A549 (cell line): ENCODE measurements around the gene ARHGAP4.

ENCODE experiments used
- BHLHE40 ChIP-seq: IDR thresholded peaks from 2 replicates; pipeline ENCODE4 v1.6.1; 2012; ENCODE audit warnings: low read depth, low read length, inconsistent platforms
- CHD2 ChIP-seq: fragments of 150-350 bp; IDR thresholded peaks from 2 replicates; pipeline ENCODE4 v1.6.1; 2014; ENCODE audit warnings: low read length; ENCODE audit not compliant: partially characterized antibody
- CTCF ChIP-seq: fragments of >200 bp; sonication (Bioruptor Twin); formaldehyde crosslinking; IDR thresholded peaks from 3 replicates; pipeline ENCODE4 v1.5.1; 2016
- FOSB ChIP-seq: fragments of 250-450 bp; sonication (Bioruptor Pico); IDR thresholded peaks from 2 replicates; pipeline ENCODE4 v1.5.0; 2020; ENCODE audit warnings: mild to moderate bottlenecking, moderate library complexity
- JUN ChIP-seq, 2 experiments: fragments of >200 bp; sonication (Bioruptor Twin); formaldehyde crosslinking; IDR thresholded peaks; 2 replicates in 1 of 2; 3 replicates in 1 of 2; pipeline ENCODE4 v1.6.1; 2016 to 2017
- MAX ChIP-seq: IDR thresholded peaks from 2 replicates; pipeline ENCODE4 v1.6.1; 2012
- NFE2L2 ChIP-seq: fragments of 150-350 bp; conservative IDR thresholded peaks from 2 replicates; pipeline ENCODE4 v1.6.1; 2014; ENCODE audit warnings: low read length
- NPAS2 ChIP-seq: fragments of 250-450 bp; sonication (Bioruptor Pico); IDR thresholded peaks from 2 replicates; pipeline ENCODE4 v1.8.0; 2022; ENCODE audit warnings: mild to moderate bottlenecking, moderate library complexity, borderline replicate concordance
- POLR2A ChIP-seq: IDR thresholded peaks from 2 replicates; pipeline ENCODE4 v1.6.1; 2012; ENCODE audit warnings: mild to moderate bottlenecking, low read length
- SREBF2 ChIP-seq: fragments of 450-650 bp; IDR thresholded peaks from 2 replicates; pipeline ENCODE4 v1.6.1; 2014; ENCODE audit warnings: mild to moderate bottlenecking, moderate library complexity
- TP53 ChIP-seq: fragments of 250-450 bp; sonication (Bioruptor Pico); IDR thresholded peaks from 2 replicates; pipeline ENCODE4 v1.5.0; 2021; ENCODE audit warnings: mild to moderate bottlenecking, moderate library complexity
- TF ChIP-seq, protein P1 (sequence below): fragments of 150-350 bp; IDR thresholded peaks from 2 replicates; pipeline ENCODE4 v1.6.1; 2014; ENCODE audit warnings: low read depth, mild to moderate bottlenecking, low read length
- TF ChIP-seq, protein P2 (sequence below): fragments of >200 bp; sonication (Bioruptor Twin); formaldehyde crosslinking; IDR thresholded peaks from 3 replicates; pipeline ENCODE4 v1.6.1; 2016

GRCh38 chrX:153971450-153972367 lies 45.6 kb upstream of the ARHGAP4 start, which contains the start of gene HCFC1:
- no peak for TF ChIP-seq CTCF
- TF ChIP-seq MAX, result peak; percentile 60
- TF ChIP-seq, protein P1, sequence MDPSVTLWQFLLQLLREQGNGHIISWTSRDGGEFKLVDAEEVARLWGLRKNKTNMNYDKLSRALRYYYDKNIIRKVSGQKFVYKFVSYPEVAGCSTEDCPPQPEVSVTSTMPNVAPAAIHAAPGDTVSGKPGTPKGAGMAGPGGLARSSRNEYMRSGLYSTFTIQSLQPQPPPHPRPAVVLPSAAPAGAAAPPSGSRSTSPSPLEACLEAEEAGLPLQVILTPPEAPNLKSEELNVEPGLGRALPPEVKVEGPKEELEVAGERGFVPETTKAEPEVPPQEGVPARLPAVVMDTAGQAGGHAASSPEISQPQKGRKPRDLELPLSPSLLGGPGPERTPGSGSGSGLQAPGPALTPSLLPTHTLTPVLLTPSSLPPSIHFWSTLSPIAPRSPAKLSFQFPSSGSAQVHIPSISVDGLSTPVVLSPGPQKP, result no peak
- no peak for TF ChIP-seq CHD2
- TF ChIP-seq NPAS2, result no peak
- TF ChIP-seq POLR2A, result peak; percentile 47
- TF ChIP-seq FOSB (CRISPR knock-in tag), result no peak
- TF ChIP-seq TP53 (CRISPR knock-in tag), result no peak
- TF ChIP-seq JUN (IDR thresholded peaks at IDR 0.05), result peak in 1 of 2 experiments; percentile 73; a peak in 4 of 5 replicates
- no peak for TF ChIP-seq NFE2L2
- no peak for TF ChIP-seq SREBF2
- TF ChIP-seq, protein P2, sequence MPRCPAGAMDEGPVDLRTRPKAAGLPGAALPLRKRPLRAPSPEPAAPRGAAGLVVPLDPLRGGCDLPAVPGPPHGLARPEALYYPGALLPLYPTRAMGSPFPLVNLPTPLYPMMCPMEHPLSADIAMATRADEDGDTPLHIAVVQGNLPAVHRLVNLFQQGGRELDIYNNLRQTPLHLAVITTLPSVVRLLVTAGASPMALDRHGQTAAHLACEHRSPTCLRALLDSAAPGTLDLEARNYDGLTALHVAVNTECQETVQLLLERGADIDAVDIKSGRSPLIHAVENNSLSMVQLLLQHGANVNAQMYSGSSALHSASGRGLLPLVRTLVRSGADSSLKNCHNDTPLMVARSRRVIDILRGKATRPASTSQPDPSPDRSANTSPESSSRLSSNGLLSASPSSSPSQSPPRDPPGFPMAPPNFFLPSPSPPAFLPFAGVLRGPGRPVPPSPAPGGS, result no peak
- TF ChIP-seq BHLHE40, result no peak
